Measurements from ENCODE around the gene APOL2. TPM values are rescaled to one million over a fixed set of nuclear protein-coding genes. Genes with fewer than 3 reads are reported as not detected.
"Not testable (repeated sequence)": the region's sequence is repeated elsewhere in the genome, so short reads cannot be mapped to it uniquely, and the experiment has no call there.

The APOL2 gene
- total RNA-seq, 1 donor from 2014 or later = 38.3 TPM

DNA sequence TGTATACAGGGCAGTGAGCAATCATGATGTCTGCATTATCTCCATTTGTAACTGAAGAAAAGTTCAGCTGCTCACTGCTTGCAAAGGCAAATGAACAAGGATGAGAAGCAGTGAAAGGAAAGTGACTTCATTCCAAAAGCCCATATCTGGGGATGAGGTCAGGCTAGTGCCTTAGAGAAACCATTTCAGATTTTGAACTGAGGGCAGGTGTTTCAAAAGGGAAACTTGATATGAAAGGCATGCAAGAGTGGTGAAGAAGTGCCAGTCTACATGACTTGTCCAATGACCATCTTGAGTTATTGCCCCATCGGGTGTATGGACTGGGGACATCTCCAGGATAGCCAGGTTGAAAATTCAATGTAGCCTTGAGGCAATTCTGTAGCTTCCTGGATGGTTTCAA lies 30.4 kb downstream of the APOL2 start:
- peaks cover 7% of the 10 kb centered on the region for H3K9me3 Mint-ChIP-seq
- ChIA-PET POLR2A (no interaction called here), CTCF (no interaction called here)
- no peak overlapping the region for H3K27ac Mint-ChIP-seq
- no peaks in the 10 kb centered on the region for H3K36me3 Mint-ChIP-seq (ENCODE audit: low read depth)
- H3K27me3 Mint-ChIP-seq = no peaks in the 10 kb centered on the region
- no peak for ATAC-seq (ENCODE audit: low read depth)
- DNase-seq = no peak
- no peak for TF ChIP-seq CTCF (IDR thresholded peaks at IDR 0.05)
- H3K4me1 Mint-ChIP-seq = peaks cover 41% of the 10 kb centered on the region
- intact Hi-C loops (cut with micrococcal nuclease) = loop anchor here (1.0 kb wide), 1 partner anchor 12 kb away; no protein-coding TSS in a partner anchor
- no peak overlapping the region for H3K4me3 Mint-ChIP-seq

DNA sequence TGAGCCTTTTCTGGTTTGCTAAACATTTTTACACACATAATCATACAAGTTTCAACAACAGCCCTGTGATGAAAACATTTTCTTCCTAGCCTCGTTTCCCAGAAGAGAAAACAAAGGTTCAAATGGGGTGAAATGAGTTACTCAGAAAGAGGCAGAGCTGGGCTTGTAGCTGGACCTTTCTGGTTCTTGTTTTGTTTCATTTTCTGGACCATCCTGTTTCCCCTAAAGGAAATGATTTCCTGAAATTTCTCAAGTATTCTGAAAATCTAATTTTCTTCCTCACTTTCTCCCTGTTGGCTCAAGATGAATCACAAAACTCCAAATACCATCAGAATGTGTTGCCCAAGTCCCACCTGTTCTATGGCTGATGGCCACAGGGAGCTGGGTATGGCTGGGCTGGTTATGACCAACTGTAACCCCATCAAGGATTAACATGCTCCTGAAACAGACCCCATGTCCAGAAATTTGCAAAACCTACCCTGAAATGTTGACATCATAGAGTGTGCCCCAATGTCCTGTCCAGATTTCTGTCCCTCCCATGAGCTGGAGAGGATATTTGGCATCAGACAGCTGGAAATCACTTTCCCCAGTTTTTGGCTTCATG lies 31.1 kb downstream of the APOL2 start:
- Mint-ChIP-seq H3K36me3 (ENCODE audit: low read depth) (no peaks in the 10 kb centered on the region), H3K4me3 (no peak overlapping the region), H3K9me3 (peaks cover 7% of the 10 kb centered on the region), H3K27me3 (peaks cover 2% of the 10 kb centered on the region), H3K4me1 (peaks cover 38% of the 10 kb centered on the region), H3K27ac (no peak overlapping the region)
- ChIA-PET POLR2A (no interaction called here), CTCF (no interaction called here)
- no peak for DNase-seq
- intact Hi-C loops (cut with micrococcal nuclease) = no loop called here
- TF ChIP-seq CTCF (IDR thresholded peaks at IDR 0.05) = no peak
- ATAC-seq (ENCODE audit: low read depth) = no peak

- intact Hi-C loops (cut with micrococcal nuclease) = no loop called here
- DNase-seq (no peak), ATAC-seq (ENCODE audit: low read depth) (no peak)
- Mint-ChIP-seq H3K9me3 (peaks cover 7% of the 10 kb centered on the region), H3K4me1 (peaks cover 31% of the 10 kb centered on the region), H3K36me3 (ENCODE audit: low read depth) (no peaks in the 10 kb centered on the region), H3K27me3 (peaks cover 8% of the 10 kb centered on the region), H3K27ac (no peak overlapping the region), H3K4me3 (no peak overlapping the region)
- TF ChIP-seq CTCF (IDR thresholded peaks at IDR 0.05) = no peak
- POLR2A ChIA-PET = no interaction called here
- CTCF ChIA-PET = no interaction called here
Observed at GRCh38 chr22:36206255-36206654, 33.1 kb downstream of the APOL2 start.

DNA sequence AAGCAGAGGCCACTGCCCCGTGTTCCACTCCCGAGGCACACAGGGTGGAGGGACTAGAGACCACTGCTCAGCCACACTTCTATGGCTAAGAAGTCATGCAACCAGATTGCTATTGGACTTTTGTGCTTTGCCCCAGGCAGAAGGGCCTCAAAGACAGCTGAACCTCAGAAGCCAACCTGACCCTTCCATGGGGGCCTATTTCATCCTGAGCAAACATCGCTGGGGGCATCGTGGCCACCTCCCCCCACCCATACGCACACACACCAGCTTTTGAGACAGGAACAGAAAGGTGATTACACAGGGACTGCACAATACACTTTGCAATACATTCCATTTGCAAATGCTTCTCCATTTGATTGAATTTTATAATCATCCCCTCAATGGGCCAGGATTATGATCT lies 33.8 kb downstream of the APOL2 start:
- intact Hi-C loops (cut with micrococcal nuclease); DNase-seq; H3K36me3 Mint-ChIP-seq (ENCODE audit: low read depth); H3K9me3 Mint-ChIP-seq; ATAC-seq (ENCODE audit: low read depth); H3K4me3 Mint-ChIP-seq; H3K27ac Mint-ChIP-seq; H3K27me3 Mint-ChIP-seq; POLR2A ChIA-PET; CTCF ChIA-PET: not testable (repeated sequence)
- H3K4me1 Mint-ChIP-seq = peaks cover 28% of the 10 kb centered on the region

GRCh38 chr22:36204632-36205015 lies 34.7 kb downstream of the APOL2 start:
- POLR2A ChIA-PET = no interaction called here
- TF ChIP-seq CTCF (IDR thresholded peaks at IDR 0.05) = no peak
- CTCF ChIA-PET = no interaction called here
- H3K27me3 Mint-ChIP-seq = peaks cover 8% of the 10 kb centered on the region
- H3K36me3 Mint-ChIP-seq (ENCODE audit: low read depth) = no peaks in the 10 kb centered on the region
- no peak overlapping the region for H3K27ac Mint-ChIP-seq
- DNase-seq (no peak), ATAC-seq (ENCODE audit: low read depth) (peak; percentile 25)
- peaks cover 26% of the 10 kb centered on the region for H3K4me1 Mint-ChIP-seq
- peak overlapping the region; percentile 52 for H3K4me3 Mint-ChIP-seq
- intact Hi-C loops (cut with micrococcal nuclease) = no loop called here
- H3K9me3 Mint-ChIP-seq = peaks cover 5% of the 10 kb centered on the region

Data from activated B cell treated with CpG ODN at 0.5 μM for 24 hours (primary cell).